ENCODE data around the gene AVPR1A.

AVPR1A gene

DNA sequence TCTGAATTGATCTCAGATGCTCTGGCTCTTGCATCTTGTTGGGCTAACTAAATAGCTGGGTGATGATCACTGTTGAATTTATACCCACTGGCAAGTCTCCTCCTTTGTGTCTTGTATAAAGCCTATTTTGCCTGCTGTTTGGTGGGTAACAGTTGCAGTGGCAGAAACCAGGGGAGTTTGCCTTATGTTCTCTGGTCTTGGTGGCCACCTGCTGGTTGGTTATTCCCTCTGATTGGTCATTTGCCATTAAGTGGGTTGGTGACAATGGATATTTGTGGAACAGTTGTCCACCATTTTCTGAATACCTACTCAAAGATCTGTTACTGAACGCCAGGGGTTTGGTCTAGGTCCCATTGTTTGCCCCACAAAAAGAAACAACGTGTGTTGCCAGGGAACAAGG is 52.1 kb downstream of the AVPR1A start:
- TF ChIP-seq CTCF (IDR thresholded peaks at IDR 0.05; ENCODE audit: control insufficient read depth, extremely low read depth, insufficient read depth): peak; percentile 43
- no peak overlapping the region for H3K4me3 ChIP-seq (ENCODE audit: low read depth, low read length)
- no peak for DNase-seq (ENCODE audit: low read depth)

DNA sequence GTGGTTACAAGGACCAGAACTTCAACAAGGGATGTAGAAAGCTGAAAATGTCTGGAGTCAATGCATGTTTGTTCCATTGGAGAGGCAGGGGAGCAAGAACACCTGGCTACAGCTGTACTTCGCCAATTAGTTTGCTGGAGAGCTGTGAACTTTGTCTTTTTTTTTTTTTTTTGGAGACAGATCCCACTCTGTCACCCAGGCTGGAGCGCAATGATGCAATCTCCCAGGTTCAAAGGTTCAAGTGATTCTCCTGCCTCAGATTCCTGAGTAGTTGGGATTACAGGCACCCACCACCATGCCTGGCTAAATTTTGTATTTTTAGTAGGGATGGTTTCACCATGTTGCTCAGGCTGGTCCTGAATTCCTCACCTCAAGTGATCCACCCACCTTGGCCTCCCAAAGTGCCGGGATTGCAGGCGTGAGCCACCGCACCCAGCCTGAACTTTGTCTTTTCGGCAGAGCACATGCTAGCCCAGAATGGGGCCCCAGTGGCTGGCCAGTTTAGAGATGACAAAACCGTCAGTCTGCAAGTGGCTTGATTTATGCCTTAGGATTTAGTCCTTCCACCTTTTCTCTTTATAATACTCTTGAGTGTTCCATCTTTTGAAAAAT is 55.5 kb downstream of the AVPR1A start:
- no peak for TF ChIP-seq CTCF (IDR thresholded peaks at IDR 0.05; ENCODE audit: control insufficient read depth, extremely low read depth, insufficient read depth)
- DNase-seq (ENCODE audit: low read depth): no peak
- no peak overlapping the region for H3K4me3 ChIP-seq (ENCODE audit: low read depth, low read length)

DNA sequence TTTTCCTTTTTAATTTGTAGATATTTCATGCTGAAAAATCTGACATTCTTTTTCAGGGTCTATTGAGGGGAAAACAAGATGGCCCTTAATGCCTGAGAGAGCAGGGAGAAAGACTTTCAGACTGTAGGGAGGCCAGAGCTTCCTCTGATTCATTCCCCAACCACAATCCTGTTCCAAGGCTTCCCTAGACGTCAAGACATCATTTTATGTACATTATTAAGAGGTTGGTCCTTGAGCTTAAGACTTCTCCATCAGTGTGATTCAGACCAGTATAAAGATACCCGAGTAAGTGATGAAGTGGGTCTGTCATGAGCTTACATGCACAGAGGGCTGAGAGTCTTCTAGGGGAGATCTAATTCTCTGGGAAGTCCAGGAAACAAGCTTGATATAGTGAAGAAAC is 57.3 kb downstream of the AVPR1A start:
- DNase-seq (ENCODE audit: low read depth): no peak
- H3K4me3 ChIP-seq (ENCODE audit: low read depth, low read length): no peak overlapping the region
- TF ChIP-seq CTCF (IDR thresholded peaks at IDR 0.05; ENCODE audit: control insufficient read depth, extremely low read depth, insufficient read depth): no peak

DNA sequence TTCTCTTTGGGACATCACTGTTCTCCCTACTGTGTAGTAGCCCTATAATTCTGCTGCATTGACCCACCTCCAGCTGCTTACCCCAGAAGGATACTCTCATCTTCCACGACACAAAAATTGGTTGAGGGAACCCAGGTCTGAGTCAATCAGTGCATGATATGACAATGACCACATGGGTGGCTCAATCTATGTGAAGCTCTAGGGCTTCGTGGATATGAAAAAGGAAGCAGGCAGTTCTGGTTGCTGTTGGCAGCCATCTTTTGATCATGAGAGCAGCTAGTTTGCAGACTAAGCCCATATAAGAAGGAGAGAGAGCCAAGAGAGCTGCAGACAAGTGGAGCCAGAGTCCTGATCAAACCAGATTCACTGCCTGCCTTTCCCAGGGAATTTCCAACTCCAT is 57.9 kb downstream of the AVPR1A start:
- DNase-seq (ENCODE audit: low read depth): no peak
- TF ChIP-seq CTCF (IDR thresholded peaks at IDR 0.05; ENCODE audit: control insufficient read depth, extremely low read depth, insufficient read depth): no peak
- H3K4me3 ChIP-seq (ENCODE audit: low read depth, low read length): no peak overlapping the region

All from LNCaP clone FGC (cell line).